Measurements from ENCODE around the gene FLNA.

GRCh38 chrX:154411981-154412340, 37.5 kb upstream of the FLNA start:
- TF ChIP-seq HOXA7 (CRISPR knock-in tag; IDR thresholded peaks at IDR 0.05) (no peak), CTCF (IDR thresholded peaks at IDR 0.05) (no peak), RAD21 (conservative IDR thresholded peaks at IDR 0.05 in 1 of 2, IDR thresholded peaks at IDR 0.05 in 1 of 2) (no peak), POLR2A (IDR thresholded peaks at IDR 0.05; ENCODE audit: low read length) (peak; percentile 53), CBX2 (IDR thresholded peaks at IDR 0.05; ENCODE audit: borderline replicate concordance, low read depth) (no peak), TP53 (CRISPR knock-in tag; IDR thresholded peaks at IDR 0.05) (no peak)

Data from A549 (cell line).